Caco-2 (cell line): Measurements from ENCODE around the gene B3GAT3. TPM values are rescaled to one million over a fixed set of nuclear protein-coding genes. Genes with fewer than 3 reads are reported as not detected.
A peak's percentile ranks its signal among the peaks of the same experiment; 100 is the strongest.

Source experiments
- BruUV-seq: library from RNA; stranded (reverse); fragments of 400-500 nt; replicated peaks from 2 replicates; lab custom pipeline; 2021; lab: Mats Ljungman, UMichigan
- CTCF ChIA-PET: fragments of 300-600 bp; sonication (Branson Sonifier 250); formaldehyde crosslinking; loops from one replicate; lab custom pipeline; 2022; ENCODE audit warnings: antibody characterized with exemption; lab: Charles Lee
- POLR2A ChIA-PET: fragments of 300-600 bp; sonication (Branson Sonifier 250); formaldehyde crosslinking; loops from one replicate; lab custom pipeline; 2022; ENCODE audit warnings: antibody characterized with exemption; lab: Charles Lee
- DNase-seq, 2 experiments: peaks; one replicate each; pipeline versions ENCODE4 v3.0.0 to v3.0.0-alpha.2; 2020 to 2022
- H3K27me3 ChIP-seq: replicated peaks from 2 replicates; pipeline ENCODE4 v1.6.0; 2011; ENCODE audit warnings: low read length; ENCODE audit not compliant: control insufficient read depth, insufficient read depth
- H3K36me3 ChIP-seq: 2 replicates; pipeline ENCODE4 v1.5.1; 2011; ENCODE audit warnings: low read length; ENCODE audit not compliant: control insufficient read depth, insufficient read depth
- H3K4me1 ChIP-seq: fragments of 250-450 bp; sonication (Bioruptor Pico); 2 replicates; pipeline ENCODE4 v1.5.1; 2020; ENCODE audit warnings: mild to moderate bottlenecking
- H3K4me3 ChIP-seq: 2 replicates; pipeline ENCODE4 v1.5.1; 2011; ENCODE audit warnings: low read depth, mild to moderate bottlenecking, control low read depth, low read length
- H3K9me3 ChIP-seq: fragments of 250-450 bp; sonication (Bioruptor Pico); 2 replicates; pipeline ENCODE4 v1.5.1; 2020; ENCODE audit warnings: mild to moderate bottlenecking, moderate library complexity
- H3K27ac Mint-ChIP-seq: one replicate; pipeline ENCODE4 v1.8.0; 2022; ENCODE audit warnings: mixed read lengths; ENCODE audit not compliant: unreplicated experiment
- H3K27me3 Mint-ChIP-seq: one replicate; pipeline ENCODE4 v1.8.0; 2022; ENCODE audit warnings: mixed read lengths; ENCODE audit not compliant: insufficient read depth, unreplicated experiment
- H3K36me3 Mint-ChIP-seq: one replicate; pipeline ENCODE4 v1.8.0; 2022; ENCODE audit warnings: mild to moderate bottlenecking, mixed read lengths; ENCODE audit not compliant: insufficient read depth, unreplicated experiment
- H3K4me1 Mint-ChIP-seq: one replicate; pipeline ENCODE4 v1.8.0; 2022; ENCODE audit warnings: low read depth, mixed read lengths; ENCODE audit not compliant: unreplicated experiment
- H3K4me3 Mint-ChIP-seq: one replicate; pipeline ENCODE4 v1.8.0; 2022; ENCODE audit warnings: mild to moderate bottlenecking, moderate library complexity, mixed read lengths; ENCODE audit not compliant: unreplicated experiment
- H3K9me3 Mint-ChIP-seq: one replicate; pipeline ENCODE4 v1.8.0; 2022; ENCODE audit warnings: mixed read lengths; ENCODE audit not compliant: unreplicated experiment
- CTCF ChIP-seq, 2 experiments: fragments of 200-600 bp in 1 of 2; IDR thresholded peaks; 1 replicate in 1 of 2; 2 replicates in 1 of 2; pipeline versions ENCODE4 v1.5.1 to v1.8.0; 2011 to 2022; ENCODE audit warnings: antibody characterized with exemption in 1 of 2, control low read depth in 1 of 2, inconsistent platforms in 1 of 2, low read depth in 1 of 2, low read length in 1 of 2, mild to moderate bottlenecking in 1 of 2, moderate library complexity in 1 of 2; ENCODE audit not compliant: insufficient read depth in 1 of 2, severe bottlenecking in 1 of 2, unreplicated experiment in 1 of 2
- intact Hi-C: fragments of 100-400 bp; cut with micrococcal nuclease; formaldehyde crosslinking; loops from one replicate; pipeline ENCODE4 v1.10.0; 2022; ENCODE audit not compliant: unreplicated experiment
- total RNA-seq: library from RNA; stranded (reverse); gene quantifications from 2 replicates; pipeline ENCODE4 v1.2.3, GENCODE V29; 2022

The B3GAT3 gene
- total RNA-seq, 1 experiment from 2014 or later = 37.6 TPM

DNA sequence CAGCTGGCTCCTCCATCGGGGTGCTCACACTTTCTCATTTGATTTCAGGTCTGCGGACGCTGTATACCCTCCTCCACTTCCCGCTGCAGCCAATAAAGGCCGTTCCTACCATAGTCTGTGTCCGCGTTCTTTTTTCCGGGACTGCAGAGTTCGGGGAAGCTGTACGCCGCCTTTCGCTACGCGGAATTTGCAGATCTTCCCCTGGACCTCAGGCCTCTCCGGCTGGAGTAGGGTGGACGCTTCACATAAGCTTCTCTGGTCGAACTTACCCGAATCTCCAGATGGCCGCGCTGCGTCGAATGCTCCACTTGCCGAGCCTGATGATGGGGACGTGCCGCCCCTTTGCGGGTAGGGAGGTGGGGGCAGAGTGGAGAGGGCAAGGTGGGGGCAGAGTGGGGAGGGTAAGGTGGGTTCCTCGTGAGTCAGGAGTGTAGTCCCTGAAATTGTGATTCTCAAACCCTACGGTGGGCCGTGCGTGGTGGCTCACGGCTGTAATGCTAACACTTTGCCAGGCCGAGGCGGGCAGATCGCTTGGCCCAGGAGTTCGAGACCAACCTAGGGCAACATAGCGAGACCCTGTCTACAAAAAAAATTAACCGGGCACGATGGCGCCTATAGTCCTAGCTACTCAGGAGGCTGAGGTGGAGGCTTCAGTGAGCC, 43.9 kb upstream of the B3GAT3 start:
- peaks cover 5% of the 10 kb centered on the region for H3K4me1 Mint-ChIP-seq
- H3K36me3 ChIP-seq = peaks cover 7% of the 10 kb centered on the region
- intact Hi-C loops = loop anchor here (2.0 kb wide), 2 partner anchors 19 to 43 kb away; partner anchors contain the start of gene GANAB
- no peaks in the 10 kb centered on the region for H3K27me3 Mint-ChIP-seq
- no peaks in the 10 kb centered on the region for H3K9me3 ChIP-seq
- peak overlapping the region; percentile 50 for H3K4me3 ChIP-seq
- DNase-seq = peak in 1 of 2 experiments; percentile 54
- no TSS peak for BruUV-seq
- H3K27ac Mint-ChIP-seq = peak overlapping the region; percentile 97
- H3K4me3 Mint-ChIP-seq = peak overlapping the region; percentile 99
- H3K27me3 ChIP-seq = no peaks in the 10 kb centered on the region
- POLR2A ChIA-PET = interaction anchor here (0.5 to 2.1 kb wide), 32 partner anchors 9 to 1639 kb away, joined by 3 to 56 read pairs (median 8); partner anchors contain the start of genes AHNAK, B3GAT3, EEF1G and ESRRA
- no peak for TF ChIP-seq CTCF (IDR thresholded peaks at IDR 0.05; ENCODE audit: insufficient read depth in 1 of 2, low read depth in 1 of 2, low read length in 1 of 2, severe bottlenecking in 1 of 2, unreplicated experiment in 1 of 2)
- CTCF ChIA-PET = interaction anchor here (1.1 to 2.1 kb wide), 8 partner anchors 13 to 121 kb away, joined by 3 to 12 read pairs (median 6); partner anchors contain the start of genes B3GAT3, EEF1G, INTS5 and TUT1
- H3K9me3 Mint-ChIP-seq = no peaks in the 10 kb centered on the region
- H3K36me3 Mint-ChIP-seq = peaks cover 79% of the 10 kb centered on the region
- peaks cover 21% of the 10 kb centered on the region for H3K4me1 ChIP-seq

DNA sequence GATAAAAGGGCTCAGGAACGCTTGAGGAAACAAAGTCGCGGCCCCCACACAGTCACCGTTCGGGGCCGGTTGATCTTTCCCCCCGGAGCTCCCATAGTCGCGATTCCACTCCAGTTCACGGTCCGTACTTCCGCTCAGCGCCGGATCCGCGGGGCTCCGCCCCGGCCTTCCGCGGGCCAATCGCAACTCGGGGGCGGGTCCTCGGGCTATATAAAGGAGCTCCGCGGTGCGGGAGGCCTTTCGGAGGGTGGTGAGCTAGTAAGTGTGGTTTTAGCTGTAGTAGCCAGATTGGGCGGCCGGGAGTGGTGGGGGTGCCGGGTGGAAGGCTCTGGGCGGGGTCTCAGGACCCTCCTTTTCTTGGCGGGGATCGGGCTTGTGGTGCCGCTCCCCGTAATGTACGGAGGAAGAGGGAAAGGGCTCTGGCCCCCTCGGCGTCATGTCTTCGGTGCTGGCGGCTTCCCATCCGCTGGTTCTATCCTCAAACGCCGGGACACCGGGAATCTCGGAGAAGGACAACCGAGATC, 43.4 kb upstream of the B3GAT3 start, which contains the start of the genes C11orf98 and CSKMT:
TSS of gene C11orf98 (minus strand) at position 136 of the 524 bp plus-strand sequence. CDS start at position 95, 41 bp downstream.
TSS of gene CSKMT (plus strand) at position 238 of the 524 bp plus-strand sequence. CDS start 568 bp downstream, outside the sequence.
- Histone ChIP-seq H3K36me3 (peaks cover 7% of the 10 kb centered on the region), H3K9me3 (no peaks in the 10 kb centered on the region), H3K4me3 (peak within 1 kb of the TSS; percentile 50), H3K27me3 (no peaks in the 10 kb centered on the region), H3K4me1 (peaks cover 15% of the 10 kb centered on the region)
- Mint-ChIP-seq H3K4me3 (peak within 1 kb of the TSS; percentile 99), H3K27me3 (no peaks in the 10 kb centered on the region), H3K9me3 (no peaks in the 10 kb centered on the region), H3K27ac (peak within 1 kb of the TSS; percentile 97), H3K4me1 (peaks cover 5% of the 10 kb centered on the region), H3K36me3 (peaks cover 79% of the 10 kb centered on the region)
- BruUV-seq = TSS peak; percentile 85
- CTCF ChIA-PET = interaction anchor here (0.8 to 2.1 kb wide), 11 partner anchors 12 to 121 kb away, joined by 3 to 12 read pairs (median 5); partner anchors contain the start of genes B3GAT3, EEF1G, INTS5 and TAF6L
- DNase-seq = peak; percentile 95 to 99
- TF ChIP-seq CTCF (IDR thresholded peaks at IDR 0.05; ENCODE audit: insufficient read depth in 1 of 2, low read depth in 1 of 2, low read length in 1 of 2, severe bottlenecking in 1 of 2, unreplicated experiment in 1 of 2) = no peak
- POLR2A ChIA-PET = interaction anchor here (0.6 to 2.1 kb wide), 38 partner anchors 9 to 1207 kb away, joined by 3 to 56 read pairs (median 6); partner anchors contain the start of genes AHNAK, B3GAT3, EEF1G and GANAB
- intact Hi-C loops = loop anchor here (2.0 kb wide), 2 partner anchors 18 to 42 kb away; partner anchors contain the start of gene GANAB
